SK-N-SH (cell line): ENCODE measurements around the gene FERMT2. TPM values are rescaled to one million over a fixed set of nuclear protein-coding genes. Genes with fewer than 3 reads are reported as not detected.

ENCODE experiments used
- CTCF ChIA-PET: fragments of 300-600, 350-600 bp; formaldehyde crosslinking; extraction: SDS; loops from one replicate; lab custom pipeline; 2021; lab: Yijun Ruan, JAX
- POLR2A ChIA-PET: fragments of 350-600 bp; sonication (Branson Sonifier 250); formaldehyde crosslinking; extraction: SDS; loops from one replicate; lab custom pipeline; 2020; ENCODE audit warnings: antibody characterized with exemption, inconsistent platforms; lab: Yijun Ruan, JAX
- DNase-seq: peaks from one replicate; pipeline ENCODE4 v3.0.0; 2012
- H2AFZ ChIP-seq: fragments of 200-600 bp; sonication (generic); 2 replicates; pipeline ENCODE4 v1.8.1; 2016; ENCODE audit warnings: antibody characterized with exemption, mild to moderate bottlenecking, low read depth
- H3F3A ChIP-seq: fragments of 200-600 bp; sonication (generic); replicated peaks from 2 replicates; pipeline ENCODE3; 2016; ENCODE audit warnings: antibody characterized with exemption, mild to moderate bottlenecking; ENCODE audit not compliant: insufficient read depth
- H3K27ac ChIP-seq, 2 experiments: fragments of 200-500 bp in 1 of 2; fragments of 200-600 bp in 1 of 2; sonication (Bioruptor generic) in 1 of 2; sonication (generic), shearing (Covaris generic) in 1 of 2; 2 replicates each; pipeline versions ENCODE4 v1.5.1 to v1.6.1; 2014 to 2016; ENCODE audit warnings: low read depth in 2 of 2, inconsistent platforms in 1 of 2, low read length in 1 of 2, mild to moderate bottlenecking in 1 of 2, mixed read lengths in 1 of 2
- H3K27me3 ChIP-seq: fragments of 200-600 bp; sonication (generic), shearing (Covaris generic); 2 replicates; pipeline ENCODE4 v1.6.1; 2016; ENCODE audit warnings: mixed run types; ENCODE audit not compliant: insufficient read depth
- H3K36me3 ChIP-seq, 2 experiments: fragments of 200-500 bp in 1 of 2; fragments of 200-600 bp in 1 of 2; sonication (Bioruptor generic) in 1 of 2; sonication (generic) in 1 of 2; replicated peaks in 1 of 2; 2 replicates each; pipeline versions ENCODE3 to v1.5.1; 2014 to 2016; ENCODE audit warnings: low read length in 1 of 2, mild to moderate bottlenecking in 1 of 2; ENCODE audit not compliant: insufficient read depth in 2 of 2, control insufficient read depth in 1 of 2
- H3K4me1 ChIP-seq, 2 experiments: fragments of 200-500 bp in 1 of 2; fragments of 200-600 bp in 1 of 2; sonication (Bioruptor generic) in 1 of 2; sonication (generic), shearing (Covaris generic) in 1 of 2; 2 replicates each; pipeline versions ENCODE4 v1.5.1 to v1.6.1; 2014 to 2016; ENCODE audit warnings: low read depth in 1 of 2, low read length in 1 of 2, mixed run types in 1 of 2; ENCODE audit not compliant: insufficient read depth in 2 of 2, control insufficient read depth in 1 of 2
- H3K4me2 ChIP-seq: fragments of 200-600 bp; sonication (generic), shearing (Covaris generic); 2 replicates; pipeline ENCODE4 v1.6.1; 2017; ENCODE audit warnings: mixed run types
- H3K4me3 ChIP-seq, 2 experiments: fragments of 200-500 bp in 1 of 2; fragments of 200-600 bp in 1 of 2; sonication (Bioruptor generic) in 1 of 2; sonication (generic), shearing (Covaris generic) in 1 of 2; 2 replicates each; pipeline versions ENCODE4 v1.5.1 to v1.8.1; 2014 to 2016; ENCODE audit warnings: low read depth in 2 of 2, inconsistent platforms in 1 of 2, low read length in 1 of 2, mild to moderate bottlenecking in 1 of 2, mixed read lengths in 1 of 2, moderate library complexity in 1 of 2
- H3K79me2 ChIP-seq: fragments of 200-600 bp; sonication (generic); 2 replicates; pipeline ENCODE4 v1.8.1; 2017; ENCODE audit warnings: mild to moderate bottlenecking; ENCODE audit not compliant: insufficient read depth
- H3K9ac ChIP-seq: fragments of 200-600 bp; sonication (generic); 2 replicates; pipeline ENCODE4 v1.6.1; 2017; ENCODE audit warnings: mixed run types
- H3K9me2 ChIP-seq: fragments of 200-600 bp; sonication (generic); 2 replicates; pipeline ENCODE4 v1.6.1; 2017; ENCODE audit warnings: mixed run types
- H3K9me3 ChIP-seq: fragments of 200-600 bp; sonication (generic); 2 replicates; pipeline ENCODE4 v1.6.1; 2017; ENCODE audit warnings: mixed run types, mild to moderate bottlenecking, moderate library complexity
- H4K20me1 ChIP-seq: fragments of 200-600 bp; sonication (generic); 2 replicates; pipeline ENCODE4 v1.6.1; 2017; ENCODE audit warnings: mild to moderate bottlenecking, mixed run types; ENCODE audit not compliant: insufficient read depth
- CTCF ChIP-seq: fragments of 200-600 bp; sonication (generic); IDR thresholded peaks from 2 replicates; pipeline ENCODE4 v1.6.1; 2017; ENCODE audit warnings: antibody characterized with exemption, mild to moderate bottlenecking, moderate library complexity
- EZH2phosphoT487 ChIP-seq: fragments of 200-600 bp; sonication (generic); IDR thresholded peaks from 2 replicates; pipeline ENCODE4 v1.6.1; 2017; ENCODE audit warnings: low read depth, mixed run types, mild to moderate bottlenecking, antibody characterized with exemption, moderate library complexity, borderline replicate concordance
- FOXJ3 ChIP-seq: sonication (generic); formaldehyde crosslinking; IDR thresholded peaks from 2 replicates; pipeline ENCODE4 v1.5.1; 2020; ENCODE audit warnings: mild to moderate bottlenecking, missing genetic modification reagents
- FOXM1 ChIP-seq: IDR thresholded peaks from 2 replicates; pipeline ENCODE4 v1.4.0; 2012; ENCODE audit warnings: low read depth, mild to moderate bottlenecking
- GABPA ChIP-seq: IDR thresholded peaks from 2 replicates; pipeline ENCODE4 v1.4.0; 2012; ENCODE audit warnings: low read depth, mild to moderate bottlenecking
- NFIC ChIP-seq: IDR thresholded peaks from 2 replicates; pipeline ENCODE4 v1.4.0; 2012; ENCODE audit warnings: borderline replicate concordance
- NRF1 ChIP-seq: IDR thresholded peaks from 2 replicates; pipeline ENCODE4 v1.6.1; 2012; ENCODE audit warnings: low read depth, mild to moderate bottlenecking, low read length
- PBX3 ChIP-seq: IDR thresholded peaks from 2 replicates; pipeline ENCODE4; 2012
- RCOR1 ChIP-seq: fragments of 150-350 bp; IDR thresholded peaks from 2 replicates; pipeline ENCODE4 v1.6.1; 2017; ENCODE audit warnings: antibody characterized with exemption, low read length
- RXRA ChIP-seq: IDR thresholded peaks from 2 replicates; pipeline ENCODE4 v1.4.0; 2012; ENCODE audit warnings: low read depth, mild to moderate bottlenecking, borderline replicate concordance
- SIN3A ChIP-seq: IDR thresholded peaks from 2 replicates; pipeline ENCODE4 v1.6.1; 2012; ENCODE audit warnings: low read depth, mild to moderate bottlenecking, low read length, moderate library complexity, borderline replicate concordance
- SMC3 ChIP-seq: IDR thresholded peaks from 2 replicates; pipeline ENCODE4 v1.6.1; 2012; ENCODE audit warnings: low read depth, low read length, improper control_type of control experiment
- TCF12 ChIP-seq: IDR thresholded peaks from 2 replicates; pipeline ENCODE4 v1.4.0; 2012
- TEAD4 ChIP-seq: IDR thresholded peaks from 2 replicates; pipeline ENCODE4 v1.4.0; 2012; ENCODE audit warnings: mild to moderate bottlenecking, borderline replicate concordance; ENCODE audit not compliant: insufficient read depth
- USF2 ChIP-seq: fragments of 150-350 bp; IDR thresholded peaks from 2 replicates; pipeline ENCODE4 v1.6.1; 2017; ENCODE audit warnings: antibody characterized with exemption, low read length, low read depth, borderline replicate concordance
- ZBTB33 ChIP-seq: IDR thresholded peaks from 2 replicates; pipeline ENCODE4 v1.4.0; 2012; ENCODE audit warnings: low read depth, borderline replicate concordance
- WGBS: methylation state at CpG from one replicate; pipeline ENCODE4 v1.1.6; 2017; ENCODE audit warnings: low lambda C conversion rate; 5-methylcytosine and 5-hydroxymethylcytosine counted together
- polyA plus RNA-seq, 3 experiments: library from polyadenylated mRNA; depleted of rRNA; stranded (reverse); fragments of >200 nt; gene quantifications; 2 replicates each; pipeline ENCODE4 v1.2.3, GENCODE V29; 2012

Gene FERMT2
- polyA plus RNA-seq, 1 of the 3 experiments (the other 2 are of a cell fraction): 40.1 TPM

- Histone ChIP-seq H3K36me3 (no peaks in the 10 kb centered on the region), H3K4me2 (no peak overlapping the region), H3K27me3 (no peaks in the 10 kb centered on the region), H3K4me3 (no peak overlapping the region), H4K20me1 (no peaks in the 10 kb centered on the region), H3K9me2 (no peaks in the 10 kb centered on the region), H3F3A (peaks cover 22% of the 10 kb centered on the region), H3K27ac (no peak overlapping the region), H3K9ac (no peak overlapping the region), H3K4me1 (peaks cover 2 to 13% of the 10 kb centered on the region in 2 experiments; a peak in 3 of 4 replicates), H3K79me2 (no peaks in the 10 kb centered on the region), H3K9me3 (no peaks in the 10 kb centered on the region), H2AFZ (no peak overlapping the region)
- no peak for DNase-seq
- ChIA-PET CTCF (interaction anchor here (1.5 to 3.7 kb wide), 5 partner anchors 10 to 474 kb away, joined by 3 to 14 read pairs (median 4); no protein-coding TSS in a partner anchor), POLR2A (no interaction called here)
- TF ChIP-seq SMC3 (no peak), USF2 (no peak), NFIC (no peak), PBX3 (no peak), FOXJ3 (CRISPR knock-in tag) (no peak), FOXM1 (no peak), GABPA (no peak), RXRA (no peak), SIN3A (no peak), CTCF (no peak), TEAD4 (no peak), TCF12 (no peak), ZBTB33 (no peak), EZH2phosphoT487 (no peak), NRF1 (no peak), RCOR1 (no peak)
- 79% methylated on average over 7 of the region's 7 CpGs for WGBS
These were observed 129.0 kb downstream of the FERMT2 start for GRCh38 chr14:52821805-52822250.
